T-helper 1 cell treated with Interleukin-12 subunit alpha and Interleukin-12 subunit beta and Interleukin-4 antibody, amounts not matched to agents 30 μg/mL and 1 μg/mL, for 36 hours (primary cell): ENCODE results near the gene AKIP1.

Experiments used
- H3K27ac Mint-ChIP-seq: one replicate; pipeline ENCODE4 v1.8.0; 2021; ENCODE audit warnings: mild to moderate bottlenecking, mixed read lengths
- H3K27me3 Mint-ChIP-seq: one replicate; pipeline ENCODE4 v1.8.0; 2021; ENCODE audit warnings: low read depth, mixed read lengths
- H3K36me3 Mint-ChIP-seq: one replicate; pipeline ENCODE4 v1.8.0; 2021; ENCODE audit warnings: low read depth, mixed read lengths
- H3K4me1 Mint-ChIP-seq: one replicate; pipeline ENCODE4 v1.8.0; 2021; ENCODE audit warnings: low read depth, mixed read lengths
- H3K4me3 Mint-ChIP-seq: one replicate; pipeline ENCODE4 v1.8.0; 2021; ENCODE audit warnings: mild to moderate bottlenecking, moderate library complexity, mixed read lengths
- H3K9me3 Mint-ChIP-seq: one replicate; pipeline ENCODE4 v1.8.0; 2021; ENCODE audit warnings: mixed read lengths

AKIP1 gene

GRCh38 chr11:8899119-8899753 lies 11.8 kb upstream of the AKIP1 start:
- H3K4me1 Mint-ChIP-seq: no peaks in the 10 kb centered on the region
- no peak overlapping the region for H3K27ac Mint-ChIP-seq
- H3K9me3 Mint-ChIP-seq: peaks cover 27% of the 10 kb centered on the region
- H3K4me3 Mint-ChIP-seq: no peak overlapping the region
- peaks cover 13% of the 10 kb centered on the region for H3K27me3 Mint-ChIP-seq
- H3K36me3 Mint-ChIP-seq: peaks cover 7% of the 10 kb centered on the region

DNA sequence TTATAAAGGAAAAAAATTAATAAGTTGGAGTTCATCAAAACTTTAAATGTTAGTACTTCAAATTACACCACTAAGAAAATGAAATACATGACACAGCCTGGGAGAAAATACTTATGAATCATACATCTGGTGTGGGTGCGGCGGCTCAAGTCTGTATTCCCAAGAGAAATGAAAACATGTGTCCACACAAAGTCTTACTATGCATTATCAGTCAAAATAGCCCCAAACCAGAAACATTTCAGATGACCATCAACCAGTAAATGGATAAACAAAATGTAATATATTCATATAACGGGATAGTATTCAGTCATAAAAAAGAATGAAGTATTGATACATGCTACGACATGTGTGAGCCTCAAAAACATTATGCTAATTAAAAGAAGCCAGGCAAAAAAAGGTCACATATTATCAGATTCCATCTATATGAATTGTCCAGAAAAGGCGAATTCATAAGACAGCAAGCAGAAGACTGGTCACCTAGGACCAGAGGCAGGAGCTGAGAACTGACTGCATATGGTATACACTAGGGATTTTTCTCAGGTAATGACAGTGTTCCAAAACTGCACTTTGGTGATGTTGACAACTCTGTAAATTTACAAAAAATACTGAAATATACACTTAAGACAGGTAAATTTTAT lies 5.3 kb upstream of the AKIP1 start:
- Mint-ChIP-seq H3K4me3 (no peak overlapping the region), H3K4me1 (peaks cover 14% of the 10 kb centered on the region), H3K27ac (no peak overlapping the region), H3K9me3 (peaks cover 9% of the 10 kb centered on the region), H3K36me3 (peaks cover 2% of the 10 kb centered on the region), H3K27me3 (peaks cover 30% of the 10 kb centered on the region)

GRCh38 chr11:8907116-8907515 lies 3.9 kb upstream of the AKIP1 start:
- H3K4me1 Mint-ChIP-seq: peaks cover 15% of the 10 kb centered on the region
- H3K9me3 Mint-ChIP-seq: peaks cover 4% of the 10 kb centered on the region
- H3K4me3 Mint-ChIP-seq: no peak overlapping the region
- no peak overlapping the region for H3K27ac Mint-ChIP-seq
- peaks cover 27% of the 10 kb centered on the region for H3K27me3 Mint-ChIP-seq
- H3K36me3 Mint-ChIP-seq: peaks cover 2% of the 10 kb centered on the region

GRCh38 chr11:8908099-8908498 lies 2.9 kb upstream of the AKIP1 start:
- peaks cover 17% of the 10 kb centered on the region for H3K4me1 Mint-ChIP-seq
- no peaks in the 10 kb centered on the region for H3K9me3 Mint-ChIP-seq
- no peak overlapping the region for H3K27ac Mint-ChIP-seq
- no peak overlapping the region for H3K4me3 Mint-ChIP-seq
- no peaks in the 10 kb centered on the region for H3K36me3 Mint-ChIP-seq
- H3K27me3 Mint-ChIP-seq: peaks cover 23% of the 10 kb centered on the region

DNA sequence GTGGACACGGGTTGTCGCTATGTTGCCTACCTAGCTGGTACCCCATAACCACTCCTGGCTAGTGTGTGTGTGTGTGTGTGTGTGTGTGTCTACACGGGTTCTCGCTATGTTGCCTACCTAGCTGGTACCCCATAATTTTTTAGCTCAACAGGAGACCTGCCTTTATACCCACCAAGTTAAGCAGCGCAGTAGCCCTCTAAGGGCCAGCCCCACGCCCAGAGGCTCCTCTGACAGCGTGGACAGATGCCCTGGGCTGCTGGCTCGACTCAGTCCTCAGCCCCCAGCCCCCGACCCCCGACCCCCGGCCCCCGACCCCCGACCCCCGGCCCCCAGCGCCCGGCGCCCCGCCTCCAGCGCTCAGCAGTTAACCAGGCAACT lies 351 bp upstream of the AKIP1 start:
- Mint-ChIP-seq H3K27me3 (peaks cover 13% of the 10 kb centered on the region), H3K9me3 (no peaks in the 10 kb centered on the region), H3K27ac (no peak overlapping the region), H3K4me1 (peaks cover 35% of the 10 kb centered on the region), H3K4me3 (peak overlapping the region; percentile 76), H3K36me3 (peaks cover 4% of the 10 kb centered on the region)

GRCh38 chr11:8913961-8914660 lies 3.1 kb downstream of the AKIP1 start:
- Mint-ChIP-seq H3K9me3 (no peaks in the 10 kb centered on the region), H3K4me1 (peaks cover 28% of the 10 kb centered on the region), H3K4me3 (peak overlapping the region; percentile 50), H3K36me3 (peaks cover 8% of the 10 kb centered on the region), H3K27ac (peak overlapping the region; percentile 72), H3K27me3 (peaks cover 6% of the 10 kb centered on the region)

GRCh38 chr11:8914661-8915018 lies 3.7 kb downstream of the AKIP1 start:
- Mint-ChIP-seq H3K27me3 (peaks cover 1% of the 10 kb centered on the region), H3K9me3 (no peaks in the 10 kb centered on the region), H3K4me1 (peaks cover 26% of the 10 kb centered on the region), H3K27ac (peak overlapping the region; percentile 72), H3K36me3 (peaks cover 8% of the 10 kb centered on the region), H3K4me3 (peak overlapping the region; percentile 50)

- peaks cover 20% of the 10 kb centered on the region for H3K4me1 Mint-ChIP-seq
- no peak overlapping the region for H3K27ac Mint-ChIP-seq
- no peaks in the 10 kb centered on the region for H3K9me3 Mint-ChIP-seq
- no peaks in the 10 kb centered on the region for H3K27me3 Mint-ChIP-seq
- H3K4me3 Mint-ChIP-seq: no peak overlapping the region
- peaks cover 19% of the 10 kb centered on the region for H3K36me3 Mint-ChIP-seq
Observed at GRCh38 chr11:8917157-8917825, 6.3 kb downstream of the AKIP1 start.

DNA sequence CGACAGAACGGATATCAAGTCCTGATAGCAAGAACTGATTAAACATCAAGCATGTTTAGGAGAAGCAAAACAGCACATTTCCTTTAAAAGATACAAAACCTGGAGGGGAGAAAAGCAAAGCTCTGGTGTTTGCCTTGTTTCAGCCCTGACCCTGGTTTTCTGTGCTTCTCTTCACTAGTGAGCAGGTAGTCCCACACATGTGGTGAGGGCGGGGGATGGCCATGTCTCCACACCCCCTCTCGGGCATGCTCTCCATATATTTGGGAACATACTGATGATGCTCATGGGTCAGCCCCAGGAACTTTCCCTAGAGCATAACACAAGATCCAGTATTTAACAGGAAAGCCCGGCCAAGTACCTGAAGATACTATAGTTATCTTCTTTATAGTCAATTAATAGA lies 11.7 kb downstream of the AKIP1 start:
- Mint-ChIP-seq H3K4me1 (peaks cover 1% of the 10 kb centered on the region), H3K27ac (no peak overlapping the region), H3K36me3 (peaks cover 16% of the 10 kb centered on the region), H3K9me3 (no peaks in the 10 kb centered on the region), H3K4me3 (no peak overlapping the region), H3K27me3 (no peaks in the 10 kb centered on the region)

- Mint-ChIP-seq H3K36me3 (peaks cover 12% of the 10 kb centered on the region), H3K4me1 (no peaks in the 10 kb centered on the region), H3K27ac (no peak overlapping the region), H3K27me3 (no peaks in the 10 kb centered on the region), H3K4me3 (no peak overlapping the region), H3K9me3 (no peaks in the 10 kb centered on the region)
Observed at GRCh38 chr11:8925711-8926110, 14.7 kb downstream of the AKIP1 start.

DNA sequence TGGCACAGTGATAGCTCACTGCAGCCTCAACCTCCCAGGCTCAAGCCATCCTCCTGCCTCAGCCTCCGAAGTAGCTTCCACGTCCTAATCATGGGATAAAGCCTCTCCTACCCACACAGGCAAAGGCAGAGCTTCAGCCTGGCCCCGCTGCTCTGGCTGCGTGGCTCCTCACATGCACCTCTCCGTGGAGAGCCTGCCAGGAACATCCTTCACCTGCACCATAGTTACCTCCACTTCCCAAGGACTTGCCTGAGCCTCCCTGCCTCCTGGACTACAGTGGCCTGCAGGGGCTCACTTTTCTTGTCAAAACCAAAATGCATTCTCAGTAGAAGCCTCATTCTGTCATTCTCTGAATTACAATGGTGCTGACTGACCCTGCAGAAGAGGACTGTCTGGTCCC lies 15.2 kb downstream of the AKIP1 start:
- Mint-ChIP-seq H3K36me3 (peaks cover 11% of the 10 kb centered on the region), H3K4me3 (no peak overlapping the region), H3K9me3 (no peaks in the 10 kb centered on the region), H3K27ac (no peak overlapping the region), H3K4me1 (no peaks in the 10 kb centered on the region), H3K27me3 (no peaks in the 10 kb centered on the region)

- Mint-ChIP-seq H3K4me1 (no peaks in the 10 kb centered on the region), H3K27ac (no peak overlapping the region), H3K27me3 (no peaks in the 10 kb centered on the region), H3K4me3 (no peak overlapping the region), H3K36me3 (peaks cover 2% of the 10 kb centered on the region), H3K9me3 (no peaks in the 10 kb centered on the region)
Observed at GRCh38 chr11:8927233-8927632, 16.2 kb downstream of the AKIP1 start.

GRCh38 chr11:8928205-8928604 lies 17.2 kb downstream of the AKIP1 start:
- Mint-ChIP-seq H3K4me1 (no peaks in the 10 kb centered on the region), H3K9me3 (no peaks in the 10 kb centered on the region), H3K36me3 (no peaks in the 10 kb centered on the region), H3K4me3 (no peak overlapping the region), H3K27me3 (no peaks in the 10 kb centered on the region), H3K27ac (no peak overlapping the region)

- no peaks in the 10 kb centered on the region for H3K36me3 Mint-ChIP-seq
- no peaks in the 10 kb centered on the region for H3K9me3 Mint-ChIP-seq
- no peaks in the 10 kb centered on the region for H3K4me1 Mint-ChIP-seq
- H3K4me3 Mint-ChIP-seq: no peak overlapping the region
- H3K27ac Mint-ChIP-seq: no peak overlapping the region
- no peaks in the 10 kb centered on the region for H3K27me3 Mint-ChIP-seq
Observed at GRCh38 chr11:8928981-8929615, 18.1 kb downstream of the AKIP1 start.
